GM12878 (cell line): Measurements from ENCODE around the gene APOL4. TPM values are rescaled to one million over a fixed set of nuclear protein-coding genes. Genes with fewer than 3 reads are reported as not detected.
A peak's percentile ranks its signal among the peaks of the same experiment; 100 is the strongest.

Experiments used
- ATF3 ChIP-seq: IDR thresholded peaks from 2 replicates; pipeline ENCODE4 v1.6.1; 2011; ENCODE audit warnings: low read depth, mild to moderate bottlenecking, low read length, moderate library complexity, borderline replicate concordance; ENCODE audit errors: extremely low read depth
- BRCA1 ChIP-seq: IDR thresholded peaks from 2 replicates; pipeline ENCODE4 v1.6.1; 2011; ENCODE audit warnings: low read depth, low read length, improper control_type of control experiment
- CBFB ChIP-seq: IDR thresholded peaks from 2 replicates; pipeline ENCODE4 v1.6.1; 2016; ENCODE audit warnings: antibody characterized with exemption, low read depth
- CHD1 ChIP-seq: IDR thresholded peaks from 2 replicates; pipeline ENCODE4 v1.6.1; 2012; ENCODE audit warnings: low read depth, low read length, improper control_type of control experiment
- CREM ChIP-seq: IDR thresholded peaks from 2 replicates; pipeline ENCODE4 v1.6.1; 2014; ENCODE audit warnings: antibody characterized with exemption, low read depth
- ELK1 ChIP-seq: IDR thresholded peaks from 2 replicates; pipeline ENCODE4 v1.6.1; 2012; ENCODE audit warnings: low read depth, low read length, improper control_type of control experiment
- ESRRA ChIP-seq: IDR thresholded peaks from 2 replicates; pipeline ENCODE4 v1.6.1; 2012; ENCODE audit warnings: mild to moderate bottlenecking, low read length, improper control_type of control experiment
- FOXM1 ChIP-seq: IDR thresholded peaks from 2 replicates; pipeline ENCODE4 v1.6.1; 2012; ENCODE audit warnings: low read depth, mild to moderate bottlenecking, inconsistent platforms, low read length, moderate library complexity
- GATAD2B ChIP-seq: fragments of 450-650 bp; conservative IDR thresholded peaks from 2 replicates; pipeline ENCODE4 v1.6.1; 2017; ENCODE audit warnings: low read depth, mild to moderate bottlenecking, moderate library complexity
- IRF3 ChIP-seq: fragments of 450-650 bp; IDR thresholded peaks from 2 replicates; pipeline ENCODE4 v1.6.1; 2014; ENCODE audit warnings: mild to moderate bottlenecking
- IRF5 ChIP-seq: fragments of 450-650 bp; IDR thresholded peaks from 2 replicates; pipeline ENCODE4 v1.6.1; 2017; ENCODE audit warnings: borderline replicate concordance
- MYB ChIP-seq: fragments of 150-350 bp; IDR thresholded peaks from 2 replicates; pipeline ENCODE4 v1.6.1; 2014; ENCODE audit warnings: mild to moderate bottlenecking, low read depth, low read length, borderline replicate concordance
- NFYA ChIP-seq: IDR thresholded peaks from 2 replicates; pipeline ENCODE4 v1.6.1; 2011; ENCODE audit warnings: low read depth, mild to moderate bottlenecking, low read length, improper control_type of control experiment, borderline replicate concordance
- NKRF ChIP-seq: fragments of 450-650 bp; conservative IDR thresholded peaks from 2 replicates; pipeline ENCODE4 v1.6.1; 2017; ENCODE audit warnings: mild to moderate bottlenecking, moderate library complexity
- PAX8 ChIP-seq: fragments of 450-650 bp; IDR thresholded peaks from 2 replicates; pipeline ENCODE4 v1.6.1; 2017; ENCODE audit warnings: mild to moderate bottlenecking, moderate library complexity
- RFX5 ChIP-seq: IDR thresholded peaks from 2 replicates; pipeline ENCODE4 v1.6.1; 2011; ENCODE audit warnings: low read depth, low read length, improper control_type of control experiment
- SIN3A ChIP-seq: IDR thresholded peaks from 2 replicates; pipeline ENCODE4 v1.6.1; 2012; ENCODE audit warnings: low read depth, low read length, improper control_type of control experiment
- SMARCA5 ChIP-seq: fragments of 450-650 bp; IDR thresholded peaks from 2 replicates; pipeline ENCODE4 v1.6.1; 2017; ENCODE audit warnings: mild to moderate bottlenecking
- SP1 ChIP-seq: IDR thresholded peaks from one replicate; pipeline ENCODE4 v1.6.1; 2011; ENCODE audit warnings: low read depth, low read length
- SREBF2 ChIP-seq: IDR thresholded peaks from 2 replicates; pipeline ENCODE4 v1.6.1; 2012; ENCODE audit warnings: mild to moderate bottlenecking, low read length
- STAT3 ChIP-seq: IDR thresholded peaks from 2 replicates; pipeline ENCODE4 v1.6.1; 2011; ENCODE audit warnings: low read depth, low read length, improper control_type of control experiment
- TAF1 ChIP-seq: IDR thresholded peaks from 2 replicates; pipeline ENCODE4 v1.6.1; 2011; ENCODE audit warnings: mild to moderate bottlenecking, low read depth, low read length, borderline replicate concordance
- TCF12 ChIP-seq: IDR thresholded peaks from 2 replicates; pipeline ENCODE4 v1.6.1; 2011; ENCODE audit warnings: low read depth, mild to moderate bottlenecking, low read length
- USF1 ChIP-seq: IDR thresholded peaks from 2 replicates; pipeline ENCODE4 v1.6.1; 2011; ENCODE audit warnings: borderline replicate concordance, low read depth, mild to moderate bottlenecking, moderate library complexity, mixed read lengths, low read length; ENCODE audit not compliant: insufficient read depth; ENCODE audit errors: extremely low read length
- ZZZ3 ChIP-seq: IDR thresholded peaks from 2 replicates; pipeline ENCODE4 v1.6.1; 2011; ENCODE audit warnings: low read depth; ENCODE audit not compliant: control insufficient read depth, insufficient read length
- polyA plus RNA-seq, 11 experiments: library from polyadenylated mRNA; depleted of rRNA in 4 of 11; unstranded in 6 of 11; stranded (reverse) in 5 of 11; fragments of >200 nt; fragmentation: Nextera tagmentation in 4 of 11; fragmentation: Illumina TruSeq in 1 of 11; extraction: Ambion mirVana in 4 of 11; extraction: Trizol in 1 of 11; gene quantifications; 1 replicate in 1 of 11; 2 replicates in 10 of 11; pipeline versions ENCODE4 v1.2.1 to v1.2.3, GENCODE V29; 2011 to 2016; ENCODE audit warnings: inconsistent platforms in 2 of 11, missing spikeins in 2 of 11, low read depth in 1 of 11
- total RNA-seq, 4 experiments: library from RNA; depleted of rRNA in 3 of 4; stranded (reverse); fragments of >200 nt in 3 of 4; fragmentation: Illumina TruSeq in 1 of 4; extraction: Trizol in 1 of 4; gene quantifications; 2 replicates each; pipeline versions ENCODE4 v1.2.1 to v1.2.3, GENCODE V29; 2013 to 2021

APOL4 gene
- total and polyA plus RNA-seq, 10 of the 15 experiments (the other 5 are each of a cell fraction or from before 2014, with no cell fraction given), result 0.03 to 0.24 (median 0.19) TPM; not detected in 7

- TF ChIP-seq GATAD2B (no peak), IRF3 (no peak), NFYA (no peak), ATF3 (no peak), BRCA1 (no peak), SIN3A (peak; percentile 70), IRF5 (no peak), NKRF (no peak; the same call in 1 of the 2 replicates), STAT3 (peak; percentile 65; the same call in 1 of the 2 replicates), ELK1 (no peak), ZZZ3 (no peak), TCF12 (peak; percentile 76), SREBF2 (no peak), ESRRA (no peak), CREM (peak; percentile 50; the same call in 1 of the 2 replicates), RFX5 (peak; percentile 25; the same call in 1 of the 2 replicates), CHD1 (no peak), MYB (no peak), SMARCA5 (peak; percentile 57; the same call in 1 of the 2 replicates), SP1 (peak; percentile 8), PAX8 (no peak), FOXM1 (no peak), CBFB (no peak), TAF1 (0 out of 2 replicates have a peak, but pooled peaks have one; percentile 32), USF1 (no peak)
Observed at GRCh38 chr22:36239401-36240171, 38.0 kb upstream of the APOL4 start, which contains the start of gene APOL2 (continued).
